ENCODE results near the gene SCFD2.

- TF ChIP-seq ZNF274 (IDR thresholded peaks at IDR 0.05; ENCODE audit: low read depth, low read length) (no peak), YY1 (IDR thresholded peaks at IDR 0.05; ENCODE audit: insufficient read depth, insufficient read length) (no peak)
These were observed 346.1 kb downstream of the SCFD2 start for GRCh38 chr4:53019485-53020382.
